Measurements from ENCODE around the gene SSTR1.

DNA sequence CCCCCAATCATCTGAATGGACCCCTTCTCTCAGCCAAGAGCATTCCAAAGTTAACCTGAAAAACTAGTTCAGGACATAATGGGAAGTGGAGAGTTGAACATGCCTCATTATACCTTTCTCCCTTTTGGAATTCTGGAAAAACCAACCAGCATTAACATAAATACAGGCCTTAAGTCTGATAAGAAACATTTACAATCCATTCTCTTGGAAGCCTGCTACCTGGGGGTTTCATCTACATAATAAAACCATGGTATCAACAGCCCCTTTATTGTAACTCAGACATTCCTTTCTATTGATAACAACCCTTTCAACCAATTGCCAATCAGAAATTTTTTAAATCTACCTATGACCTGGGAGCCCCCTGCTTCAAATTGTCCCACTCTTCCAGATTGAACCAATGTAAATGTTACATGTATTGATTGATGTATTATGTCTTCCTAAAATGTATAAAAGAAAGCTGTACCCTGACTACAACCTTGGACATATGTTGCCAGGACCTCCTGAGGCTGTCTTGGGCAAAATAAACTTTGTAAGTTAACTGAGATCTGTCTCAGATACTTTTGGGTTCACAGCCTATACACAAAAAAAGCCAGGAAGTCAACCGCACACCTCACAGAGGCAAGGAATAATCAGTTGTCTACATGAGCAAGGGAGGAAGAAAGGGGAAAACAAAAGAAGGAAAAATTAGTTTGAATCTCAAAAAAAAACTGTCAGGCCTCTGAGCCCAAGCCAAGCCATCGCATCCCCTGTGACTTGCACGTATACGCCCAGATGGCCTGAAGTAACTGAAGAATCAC, 17.6 kb upstream of the SSTR1 start:
- TF ChIP-seq, protein P1, sequence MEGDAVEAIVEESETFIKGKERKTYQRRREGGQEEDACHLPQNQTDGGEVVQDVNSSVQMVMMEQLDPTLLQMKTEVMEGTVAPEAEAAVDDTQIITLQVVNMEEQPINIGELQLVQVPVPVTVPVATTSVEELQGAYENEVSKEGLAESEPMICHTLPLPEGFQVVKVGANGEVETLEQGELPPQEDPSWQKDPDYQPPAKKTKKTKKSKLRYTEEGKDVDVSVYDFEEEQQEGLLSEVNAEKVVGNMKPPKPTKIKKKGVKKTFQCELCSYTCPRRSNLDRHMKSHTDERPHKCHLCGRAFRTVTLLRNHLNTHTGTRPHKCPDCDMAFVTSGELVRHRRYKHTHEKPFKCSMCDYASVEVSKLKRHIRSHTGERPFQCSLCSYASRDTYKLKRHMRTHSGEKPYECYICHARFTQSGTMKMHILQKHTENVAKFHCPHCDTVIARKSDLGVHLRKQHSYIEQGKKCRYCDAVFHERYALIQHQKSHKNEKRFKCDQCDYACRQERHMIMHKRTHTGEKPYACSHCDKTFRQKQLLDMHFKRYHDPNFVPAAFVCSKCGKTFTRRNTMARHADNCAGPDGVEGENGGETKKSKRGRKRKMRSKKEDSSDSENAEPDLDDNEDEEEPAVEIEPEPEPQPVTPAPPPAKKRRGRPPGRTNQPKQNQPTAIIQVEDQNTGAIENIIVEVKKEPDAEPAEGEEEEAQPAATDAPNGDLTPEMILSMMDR (IDR thresholded peaks at IDR 0.05) = no peak
- no peak for TF ChIP-seq POLR2AphosphoS5 (IDR thresholded peaks at IDR 0.05)
